HFFc6 (cell line): ENCODE data around the gene TBKBP1. TPM values are rescaled to one million over a fixed set of nuclear protein-coding genes. Genes with fewer than 3 reads are reported as not detected.
"Not testable (repeated sequence)": the region's sequence is repeated elsewhere in the genome, so short reads cannot be mapped to it uniquely, and the experiment has no call there.

Experiments used
- DNase-seq: peaks from one replicate; pipeline ENCODE4 v3.0.0-alpha.2; 2018
- H3K27ac Mint-ChIP-seq: 2 replicates; pipeline ENCODE4 v1.8.0; 2020; ENCODE audit warnings: mild to moderate bottlenecking, mixed read lengths
- H3K27me3 Mint-ChIP-seq: 2 replicates; pipeline ENCODE4 v1.8.0; 2021; ENCODE audit warnings: mild to moderate bottlenecking, moderate library complexity, mixed read lengths; ENCODE audit not compliant: insufficient read depth
- H3K36me3 Mint-ChIP-seq: 2 replicates; pipeline ENCODE4 v1.8.0; 2021; ENCODE audit warnings: low read depth, mixed read lengths
- H3K4me1 Mint-ChIP-seq: 2 replicates; pipeline ENCODE4 v1.8.0; 2020; ENCODE audit warnings: low read depth, mixed read lengths
- H3K4me3 Mint-ChIP-seq: 2 replicates; pipeline ENCODE4 v1.8.0; 2020; ENCODE audit warnings: mild to moderate bottlenecking, moderate library complexity, mixed read lengths
- H3K9me3 Mint-ChIP-seq: 2 replicates; pipeline ENCODE4 v1.8.0; 2020; ENCODE audit warnings: mild to moderate bottlenecking, mixed read lengths
- total RNA-seq, 6 experiments: library from RNA; stranded (reverse); fragmentation: NEBNext Ultra II Directional; extraction: Animal tissue kit (Norgen Biotek cat#: 25700); gene quantifications; 2 replicates in 1 of 6; 3 replicates in 5 of 6; pipeline ENCODE4 v1.2.3, GENCODE V29; 2021
- TF ChIP-seq, protein P1 (sequence below): fragments of 200-600 bp; sonication (generic); IDR thresholded peaks from 2 replicates; pipeline ENCODE4 v1.5.0; 2021; ENCODE audit warnings: antibody characterized with exemption, mild to moderate bottlenecking

Gene TBKBP1
- total RNA-seq, 6 experiments from 2014 or later = 6.6 to 8.3 (median 7.7) TPM

DNA sequence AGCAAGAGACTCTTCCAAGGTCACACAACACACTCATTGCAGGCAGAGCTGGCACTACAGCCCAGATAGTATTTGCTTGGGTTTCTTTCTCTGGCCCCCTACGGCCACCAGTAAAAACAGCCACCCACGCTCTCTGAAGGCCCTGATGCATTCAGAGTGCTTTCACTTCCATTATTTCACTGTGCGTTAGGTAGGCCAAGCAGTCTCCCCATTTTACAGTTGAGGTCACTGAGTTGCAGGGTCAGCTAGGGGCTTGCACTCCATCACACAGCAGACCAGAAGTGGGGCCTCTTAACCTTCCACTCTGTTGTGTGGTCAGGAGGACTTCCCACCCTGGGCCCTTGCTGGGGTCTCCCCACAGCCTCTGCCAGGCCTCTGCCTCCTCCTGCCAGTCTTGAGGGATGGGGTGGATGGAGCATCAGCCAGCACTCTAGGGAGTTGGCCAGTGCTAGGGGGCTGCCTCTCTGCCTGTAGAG lies 41.6 kb downstream of the TBKBP1 start:
- Mint-ChIP-seq H3K36me3 (no peaks in the 10 kb centered on the region; the same call in 1 of the 2 replicates), H3K4me1 (no peaks in the 10 kb centered on the region), H3K9me3 (no peaks in the 10 kb centered on the region), H3K4me3 (no peak overlapping the region), H3K27me3 (peaks cover 46% of the 10 kb centered on the region), H3K27ac (no peak overlapping the region)
- no peak for DNase-seq
- TF ChIP-seq, protein P1, sequence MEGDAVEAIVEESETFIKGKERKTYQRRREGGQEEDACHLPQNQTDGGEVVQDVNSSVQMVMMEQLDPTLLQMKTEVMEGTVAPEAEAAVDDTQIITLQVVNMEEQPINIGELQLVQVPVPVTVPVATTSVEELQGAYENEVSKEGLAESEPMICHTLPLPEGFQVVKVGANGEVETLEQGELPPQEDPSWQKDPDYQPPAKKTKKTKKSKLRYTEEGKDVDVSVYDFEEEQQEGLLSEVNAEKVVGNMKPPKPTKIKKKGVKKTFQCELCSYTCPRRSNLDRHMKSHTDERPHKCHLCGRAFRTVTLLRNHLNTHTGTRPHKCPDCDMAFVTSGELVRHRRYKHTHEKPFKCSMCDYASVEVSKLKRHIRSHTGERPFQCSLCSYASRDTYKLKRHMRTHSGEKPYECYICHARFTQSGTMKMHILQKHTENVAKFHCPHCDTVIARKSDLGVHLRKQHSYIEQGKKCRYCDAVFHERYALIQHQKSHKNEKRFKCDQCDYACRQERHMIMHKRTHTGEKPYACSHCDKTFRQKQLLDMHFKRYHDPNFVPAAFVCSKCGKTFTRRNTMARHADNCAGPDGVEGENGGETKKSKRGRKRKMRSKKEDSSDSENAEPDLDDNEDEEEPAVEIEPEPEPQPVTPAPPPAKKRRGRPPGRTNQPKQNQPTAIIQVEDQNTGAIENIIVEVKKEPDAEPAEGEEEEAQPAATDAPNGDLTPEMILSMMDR = no peak

DNA sequence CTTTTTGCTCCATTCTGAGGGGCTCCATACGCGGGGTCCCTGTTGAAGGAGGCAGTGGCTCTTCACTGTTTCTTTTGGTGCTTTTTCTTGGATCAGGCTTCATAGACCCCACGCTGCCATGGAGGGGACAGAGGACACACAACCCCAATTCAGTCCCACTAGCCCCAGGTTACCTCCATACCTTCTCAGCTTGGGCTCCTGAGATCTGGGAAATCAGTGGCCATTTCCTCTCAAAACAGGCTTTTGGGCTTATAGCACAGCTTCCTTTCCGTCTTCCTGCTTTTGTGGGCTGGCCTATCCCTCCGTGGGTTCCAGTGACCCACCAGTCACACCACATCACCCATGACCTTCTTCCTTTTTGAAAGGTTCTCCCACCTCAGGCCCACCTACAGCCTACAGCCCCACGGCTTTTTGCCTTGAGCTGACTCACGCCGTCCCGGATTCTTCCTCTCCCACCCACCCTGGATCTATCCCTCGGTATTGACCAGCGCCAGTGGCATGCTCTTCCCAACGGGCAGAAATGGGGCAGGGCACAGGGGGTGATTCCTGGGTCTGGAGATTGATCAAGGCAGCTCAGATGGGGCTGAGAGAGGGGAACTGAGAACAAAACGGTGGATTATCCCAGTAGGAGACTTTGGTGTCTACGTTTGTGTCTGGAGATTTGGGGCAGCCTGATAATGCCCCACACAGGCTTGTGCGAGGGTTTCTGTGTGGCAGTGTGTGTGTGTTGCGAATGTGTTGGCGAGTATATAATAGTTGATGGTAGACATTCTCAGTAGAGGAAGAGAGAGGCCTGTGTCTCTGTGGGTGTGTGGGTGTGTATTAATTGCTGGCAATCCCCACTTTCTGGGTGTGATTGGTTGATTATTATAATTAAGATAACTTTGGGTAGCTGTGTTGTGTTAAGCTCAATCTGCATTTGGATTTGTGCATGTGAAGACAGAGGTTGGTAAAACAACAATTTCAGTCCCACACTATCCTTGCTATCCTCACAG lies 42.8 kb downstream of the TBKBP1 start:
- H3K27me3 Mint-ChIP-seq = peaks cover 45% of the 10 kb centered on the region
- H3K4me1 Mint-ChIP-seq = no peaks in the 10 kb centered on the region
- no peaks in the 10 kb centered on the region; the same call in 1 of the 2 replicates for H3K36me3 Mint-ChIP-seq
- no peaks in the 10 kb centered on the region for H3K9me3 Mint-ChIP-seq
- H3K27ac Mint-ChIP-seq = no peak overlapping the region
- no peak overlapping the region for H3K4me3 Mint-ChIP-seq
- DNase-seq = no peak
- TF ChIP-seq, protein P1 = no peak

DNA sequence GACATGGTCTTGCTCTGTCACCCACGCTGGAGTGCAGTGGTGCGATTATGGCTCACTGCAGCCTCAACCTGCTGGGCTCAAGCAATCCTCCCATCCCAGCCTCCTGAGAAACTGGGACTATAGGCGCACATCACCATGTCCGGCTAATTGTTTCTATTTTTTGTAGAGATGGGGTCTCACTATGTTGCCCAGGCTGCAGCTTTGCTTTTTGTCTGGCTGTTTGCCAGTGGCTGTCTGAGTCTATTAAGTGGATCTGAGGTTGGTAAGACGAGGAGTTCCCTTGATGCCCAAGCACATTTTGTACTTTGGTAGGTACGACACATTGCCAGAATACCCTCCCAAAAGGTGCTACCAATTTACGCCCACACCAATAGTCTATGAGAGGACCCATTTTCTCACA lies 44.2 kb downstream of the TBKBP1 start:
- H3K9me3 Mint-ChIP-seq = no peaks in the 10 kb centered on the region
- H3K4me1 Mint-ChIP-seq = no peaks in the 10 kb centered on the region
- no peak overlapping the region for H3K27ac Mint-ChIP-seq
- H3K27me3 Mint-ChIP-seq = peaks cover 40% of the 10 kb centered on the region
- no peak overlapping the region for H3K4me3 Mint-ChIP-seq
- H3K36me3 Mint-ChIP-seq = no peaks in the 10 kb centered on the region; the same call in 1 of the 2 replicates
- TF ChIP-seq, protein P1 = no peak
- DNase-seq = no peak

DNA sequence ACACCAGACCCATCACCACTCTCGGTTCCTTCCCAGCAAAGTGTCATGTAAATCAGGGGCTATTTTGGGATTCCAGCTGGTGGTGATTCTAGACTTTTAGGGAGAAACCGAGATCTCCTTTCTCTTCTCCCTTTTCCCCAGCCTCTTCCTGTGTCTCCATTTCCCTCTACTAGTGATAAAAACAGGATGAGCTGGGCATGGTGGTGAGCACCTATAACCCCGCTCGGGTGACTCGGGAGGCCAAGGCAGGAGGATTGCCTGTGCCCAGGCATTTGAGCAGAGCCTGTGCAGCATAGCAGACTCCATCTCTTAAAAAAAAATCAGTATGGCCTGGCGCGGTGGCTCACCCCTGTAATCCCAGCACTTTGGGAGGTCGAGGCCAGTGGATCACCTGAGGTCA lies 45.2 kb downstream of the TBKBP1 start:
- TF ChIP-seq, protein P1 = no peak
- peaks cover 41% of the 10 kb centered on the region for H3K27me3 Mint-ChIP-seq

DNA sequence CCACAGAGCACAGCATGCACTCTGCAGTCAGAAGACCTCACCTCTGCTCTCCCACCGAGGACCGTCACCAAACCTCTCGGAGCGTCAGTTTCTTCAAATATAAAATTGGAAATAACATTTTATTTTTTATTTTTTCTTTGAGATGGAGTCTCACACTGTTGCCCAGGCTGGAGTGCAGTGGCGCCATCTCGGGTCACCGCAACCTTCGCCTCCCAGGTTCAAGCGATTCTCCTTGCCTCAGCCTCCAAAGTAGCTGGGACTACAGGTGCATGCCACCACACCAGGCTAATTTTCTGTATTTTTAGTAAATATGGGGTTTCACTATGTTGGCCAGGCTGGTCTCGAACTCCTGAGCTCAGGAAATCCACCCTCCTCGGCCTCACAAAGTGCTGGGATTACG lies 46.0 kb downstream of the TBKBP1 start:
- H3K36me3 Mint-ChIP-seq, H3K4me1 Mint-ChIP-seq, DNase-seq, H3K27ac Mint-ChIP-seq, H3K4me3 Mint-ChIP-seq, H3K9me3 Mint-ChIP-seq: not testable (repeated sequence)
- H3K27me3 Mint-ChIP-seq = peaks cover 37% of the 10 kb centered on the region

More for the DNA sequence above, 45.2 kb downstream of the TBKBP1 start:
- Mint-ChIP-seq H3K36me3 (no peaks in the 10 kb centered on the region; the same call in 1 of the 2 replicates), H3K4me3 (no peak overlapping the region), H3K27ac (no peak overlapping the region), H3K9me3 (no peaks in the 10 kb centered on the region), H3K4me1 (no peaks in the 10 kb centered on the region)
- no peak for DNase-seq
